Measurements from ENCODE around the gene RYR1. TPM values are rescaled to one million over a fixed set of nuclear protein-coding genes. Genes with fewer than 3 reads are reported as not detected.
A peak's percentile ranks its signal among the peaks of the same experiment; 100 is the strongest.
"Not testable (repeated sequence)": the region's sequence is repeated elsewhere in the genome, so short reads cannot be mapped to it uniquely, and the experiment has no call there.

The RYR1 gene
- polyA plus RNA-seq, 4 donors = 4.5 to 5.0 (median 4.8) TPM

- no peak for DNase-seq (ENCODE audit: low read depth in 4 of 4, low spot score in 3 of 4)
Observed at GRCh38 chr19:38587562-38587961, 154.1 kb downstream of the RYR1 start.

DNA sequence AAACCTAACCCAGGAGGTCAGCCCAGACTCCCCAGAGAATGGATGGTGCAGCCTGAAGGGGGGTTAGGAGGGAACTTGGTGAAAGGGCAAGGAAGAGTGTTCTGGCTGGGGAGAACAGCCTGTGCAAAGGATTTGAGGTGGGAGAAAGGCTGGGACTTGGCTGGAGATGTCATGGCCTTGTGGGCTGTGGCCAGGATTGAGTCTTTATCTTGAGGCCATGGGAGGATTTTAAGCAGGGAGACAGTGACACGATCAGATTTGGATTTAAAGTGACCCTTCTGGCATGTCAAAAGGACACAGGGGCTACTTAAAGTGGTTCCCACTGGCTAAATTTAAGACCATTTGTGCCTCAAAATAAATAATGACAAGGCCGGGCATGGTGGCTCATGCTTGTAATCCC lies 154.6 kb downstream of the RYR1 start:
- DNase-seq (ENCODE audit: low read depth in 4 of 4, low spot score in 3 of 4) = no peak

- no peak for DNase-seq (ENCODE audit: low read depth in 4 of 4, low spot score in 3 of 4)
Observed at GRCh38 chr19:38592940-38593339, 159.4 kb downstream of the RYR1 start.

- peak in 3 of 4 donors; percentile 33 to 45 (median 44) for DNase-seq (ENCODE audit: low read depth in 4 of 4, low spot score in 3 of 4)
Observed at GRCh38 chr19:38596057-38596981, 162.8 kb downstream of the RYR1 start.

DNA sequence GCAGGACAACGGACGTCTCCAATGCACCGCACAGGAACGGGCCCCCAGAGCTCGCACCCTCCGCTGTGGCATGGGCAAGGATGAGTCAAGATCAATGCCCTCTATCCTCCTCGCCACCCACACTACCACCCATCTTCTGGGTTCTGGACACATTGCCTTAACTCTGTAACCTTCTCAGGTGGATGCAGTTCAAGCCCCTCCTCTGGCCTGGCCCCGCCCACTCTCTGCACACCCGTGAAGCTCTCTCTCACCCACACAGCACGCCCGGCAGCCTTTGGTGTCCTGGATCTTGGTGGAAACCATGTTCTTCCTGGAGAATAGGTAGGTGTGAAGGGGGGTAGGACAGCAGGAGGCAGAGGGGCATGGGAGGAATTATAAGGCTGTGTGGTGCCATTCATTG lies 163.6 kb downstream of the RYR1 start:
- no peak for DNase-seq (ENCODE audit: low read depth in 4 of 4, low spot score in 3 of 4)

DNA sequence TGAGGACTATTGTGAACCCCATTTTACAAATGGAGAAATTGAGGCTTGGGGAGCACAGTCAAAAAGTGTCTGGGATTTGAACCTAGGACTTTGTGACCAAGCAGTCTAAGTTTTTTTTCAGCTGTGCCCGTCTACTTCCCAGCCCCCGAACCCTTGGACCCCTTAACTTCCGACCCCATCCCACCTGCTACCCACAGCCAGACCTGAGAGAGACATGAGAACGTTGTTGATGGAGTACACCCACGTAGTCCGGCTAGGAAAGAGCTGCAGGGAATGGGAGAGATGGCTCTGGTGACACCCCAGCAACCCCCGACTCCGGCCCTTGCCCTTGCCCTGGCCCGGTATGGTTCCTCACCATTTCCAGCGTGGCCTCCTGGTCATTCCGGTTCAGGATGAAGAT lies 166.2 kb downstream of the RYR1 start:
- no peak for DNase-seq (ENCODE audit: low read depth in 4 of 4, low spot score in 3 of 4)

DNA sequence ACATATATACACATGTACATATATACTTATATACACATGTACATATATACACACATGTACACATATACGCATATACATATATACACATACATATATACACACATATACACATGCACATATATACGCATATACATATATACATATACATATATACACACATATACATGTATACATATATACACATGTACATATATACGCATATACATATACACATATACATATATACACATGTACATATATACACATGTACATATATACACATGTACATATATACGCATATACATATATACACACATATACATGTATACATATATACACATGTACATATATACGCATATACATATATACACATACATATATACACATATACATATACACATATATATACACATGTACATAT lies 169.4 kb downstream of the RYR1 start:
- DNase-seq (ENCODE audit: low read depth in 4 of 4, low spot score in 3 of 4) = not testable (repeated sequence)

GRCh38 chr19:38606131-38606530 lies 172.6 kb downstream of the RYR1 start:
- DNase-seq (ENCODE audit: low read depth in 4 of 4, low spot score in 3 of 4) = no peak

DNA sequence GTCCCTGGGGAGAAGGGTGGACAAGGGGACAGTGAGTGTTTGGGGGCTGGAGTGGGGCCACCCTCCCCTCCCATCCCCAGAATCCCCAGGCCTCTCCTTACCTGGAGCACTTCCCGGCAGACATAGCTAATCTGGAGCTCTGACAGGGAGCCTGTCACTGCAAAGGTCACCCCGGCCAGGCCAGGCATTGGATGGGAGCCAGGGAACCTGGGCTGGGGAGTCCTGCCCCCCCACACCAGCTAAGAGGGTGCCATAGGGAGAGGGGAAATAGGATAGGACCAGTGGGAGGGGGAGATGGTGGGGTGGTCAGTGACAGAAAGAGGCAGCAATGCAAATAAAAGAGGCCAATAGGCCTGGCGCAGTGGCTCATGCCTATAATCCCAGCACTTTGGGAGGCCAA lies 180.8 kb downstream of the RYR1 start:
- no peak for DNase-seq (ENCODE audit: low read depth in 4 of 4, low spot score in 3 of 4)

- DNase-seq (ENCODE audit: low read depth in 4 of 4, low spot score in 3 of 4) = no peak
Observed at GRCh38 chr19:38615007-38615581, 181.6 kb downstream of the RYR1 start.

GRCh38 chr19:38616265-38616664 lies 182.8 kb downstream of the RYR1 start:
- DNase-seq (ENCODE audit: low read depth in 4 of 4, low spot score in 3 of 4) = no peak

- DNase-seq (ENCODE audit: low read depth in 4 of 4, low spot score in 3 of 4) = no peak
Observed at GRCh38 chr19:38617283-38617763, 183.8 kb downstream of the RYR1 start.

- no peak for DNase-seq (ENCODE audit: low read depth in 4 of 4, low spot score in 3 of 4)
Observed at GRCh38 chr19:38617764-38618589, 184.5 kb downstream of the RYR1 start, which contains the start of gene MAP4K1. MAP4K1 (minus strand) TSS chr19:38617953; CDS start chr19:38617895, 58 bp downstream.

GRCh38 chr19:38618590-38619360 lies 185.3 kb downstream of the RYR1 start, which contains the start of gene EIF3K:
EIF3K (plus strand) TSS chr19:38619188; CDS start chr19:38619269, 81 bp downstream.
- DNase-seq (ENCODE audit: low read depth in 4 of 4, low spot score in 3 of 4) = peak; percentile 96 to 100 (median 98)

- no peak for DNase-seq (ENCODE audit: low read depth in 4 of 4, low spot score in 3 of 4)
Observed at GRCh38 chr19:38619361-38620174, 186.1 kb downstream of the RYR1 start.

GRCh38 chr19:38624822-38625221 lies 191.3 kb downstream of the RYR1 start:
- DNase-seq (ENCODE audit: low read depth in 4 of 4, low spot score in 3 of 4) = no peak

- no peak for DNase-seq (ENCODE audit: low read depth in 4 of 4, low spot score in 3 of 4)
Observed at GRCh38 chr19:38626401-38626800, 192.9 kb downstream of the RYR1 start.

DNA sequence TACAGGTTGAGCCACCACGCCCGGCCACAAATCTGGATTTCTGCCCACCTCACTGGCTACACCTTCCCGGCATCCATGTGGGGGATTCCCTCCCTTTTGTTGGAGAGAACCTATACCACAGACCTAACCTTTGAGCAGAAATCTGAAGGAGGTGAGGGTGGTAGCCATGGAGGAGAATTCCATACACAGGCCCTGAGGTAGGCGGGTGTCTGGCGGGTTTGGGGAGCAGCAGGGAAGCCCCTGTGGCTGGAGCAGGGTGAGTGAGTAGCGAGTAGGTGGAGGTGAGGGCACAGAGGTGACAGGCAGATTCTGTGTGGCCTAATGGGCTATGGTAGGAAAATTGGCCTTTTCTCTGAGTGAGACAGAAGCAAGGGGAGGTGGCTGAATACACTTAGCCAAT lies 196.1 kb downstream of the RYR1 start:
- no peak for DNase-seq (ENCODE audit: low read depth in 4 of 4, low spot score in 3 of 4)

DNA sequence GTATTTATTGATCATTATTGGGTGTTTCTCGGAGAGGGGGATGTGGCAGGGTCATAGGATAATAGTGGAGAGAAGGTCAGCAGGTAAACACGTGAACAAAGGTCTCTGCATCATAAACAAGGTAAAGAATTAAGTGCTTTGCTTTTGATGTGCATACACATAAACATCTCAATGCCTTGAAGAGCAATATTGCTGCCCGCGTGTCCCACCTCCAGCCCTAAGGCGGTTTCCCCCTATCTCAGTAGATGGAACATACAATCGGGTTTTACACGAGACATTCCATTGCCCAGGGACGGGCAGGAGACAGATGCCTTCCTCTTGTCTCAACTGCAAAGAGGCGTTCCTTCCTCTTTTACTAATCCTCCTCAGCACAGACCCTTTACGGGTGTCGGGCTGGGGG lies 197.8 kb downstream of the RYR1 start:
- not testable (repeated sequence) for DNase-seq (ENCODE audit: low read depth in 4 of 4, low spot score in 3 of 4)

All from right renal pelvis (tissue), 4 donors.